ENCODE results near the gene SEMA3B. TPM values are rescaled to one million over a fixed set of nuclear protein-coding genes. Genes with fewer than 3 reads are reported as not detected.

The SEMA3B gene
- total RNA-seq, 4 donors from 2014 or later = 1.7 to 3.1 (median 2.1) TPM

DNA sequence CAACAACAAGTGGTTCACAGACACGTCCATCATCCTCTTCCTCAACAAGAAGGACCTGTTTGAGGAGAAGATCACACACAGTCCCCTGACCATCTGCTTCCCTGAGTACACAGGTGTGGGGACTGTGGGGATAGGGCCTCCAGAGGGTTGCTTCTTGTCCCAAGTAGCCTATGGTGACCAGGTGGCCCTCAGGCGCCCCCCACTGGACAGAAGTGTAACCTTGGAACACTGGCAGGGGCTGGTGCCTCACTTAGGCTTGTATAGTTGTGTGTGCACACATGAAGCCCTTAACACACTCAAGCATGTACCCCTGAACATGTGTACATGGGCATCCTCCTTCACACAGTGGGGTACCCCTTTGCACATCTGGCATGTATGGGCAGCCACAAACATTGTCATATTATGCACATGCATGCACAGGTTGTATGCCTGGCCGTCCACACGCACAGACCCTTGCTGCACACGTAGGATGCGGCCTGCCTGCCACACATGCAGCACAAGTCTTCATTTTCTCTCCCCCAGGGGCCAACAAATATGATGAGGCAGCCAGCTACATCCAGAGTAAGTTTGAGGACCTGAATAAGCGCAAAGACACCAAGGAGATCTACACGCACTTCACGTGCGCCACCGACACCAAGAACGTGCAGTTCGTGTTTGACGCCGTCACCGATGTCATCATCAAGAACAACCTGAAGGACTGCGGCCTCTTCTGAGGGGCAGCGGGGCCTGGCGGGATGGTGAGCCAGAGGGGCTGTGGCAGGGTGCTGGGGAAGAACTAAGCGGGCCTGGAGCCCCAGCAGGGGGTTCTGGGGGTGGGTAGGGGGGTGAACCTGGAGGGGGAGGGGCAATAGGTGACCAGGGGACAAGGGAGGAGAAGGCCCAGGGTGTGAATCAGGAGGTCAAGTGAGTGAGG, 11.7 kb upstream of the SEMA3B start:
- TF ChIP-seq, protein P1, sequence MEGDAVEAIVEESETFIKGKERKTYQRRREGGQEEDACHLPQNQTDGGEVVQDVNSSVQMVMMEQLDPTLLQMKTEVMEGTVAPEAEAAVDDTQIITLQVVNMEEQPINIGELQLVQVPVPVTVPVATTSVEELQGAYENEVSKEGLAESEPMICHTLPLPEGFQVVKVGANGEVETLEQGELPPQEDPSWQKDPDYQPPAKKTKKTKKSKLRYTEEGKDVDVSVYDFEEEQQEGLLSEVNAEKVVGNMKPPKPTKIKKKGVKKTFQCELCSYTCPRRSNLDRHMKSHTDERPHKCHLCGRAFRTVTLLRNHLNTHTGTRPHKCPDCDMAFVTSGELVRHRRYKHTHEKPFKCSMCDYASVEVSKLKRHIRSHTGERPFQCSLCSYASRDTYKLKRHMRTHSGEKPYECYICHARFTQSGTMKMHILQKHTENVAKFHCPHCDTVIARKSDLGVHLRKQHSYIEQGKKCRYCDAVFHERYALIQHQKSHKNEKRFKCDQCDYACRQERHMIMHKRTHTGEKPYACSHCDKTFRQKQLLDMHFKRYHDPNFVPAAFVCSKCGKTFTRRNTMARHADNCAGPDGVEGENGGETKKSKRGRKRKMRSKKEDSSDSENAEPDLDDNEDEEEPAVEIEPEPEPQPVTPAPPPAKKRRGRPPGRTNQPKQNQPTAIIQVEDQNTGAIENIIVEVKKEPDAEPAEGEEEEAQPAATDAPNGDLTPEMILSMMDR (IDR thresholded peaks at IDR 0.05 in 4 of 5, conservative IDR thresholded peaks at IDR 0.05 in 1 of 5) = peak in 4 of 5 experiments; percentile 27 to 55 (median 39)
- no peak for TF ChIP-seq POLR2A (IDR thresholded peaks at IDR 0.05)
- peaks cover 30 to 49% of the 10 kb centered on the region in 2 donors for H3K4me1 ChIP-seq
- no peak for ATAC-seq
- H3K9me3 ChIP-seq = no peaks in the 10 kb centered on the region
- peak overlapping the region in 3 of 4 donors; percentile 96 to 98 (median 98) for H3K27ac ChIP-seq
- intact Hi-C loops (cut with DNase I; ENCODE audit: low total_unique reads) = no loop called here
- no peaks in the 10 kb centered on the region for H3K27me3 ChIP-seq
- peaks cover 0 to 39% of the 10 kb centered on the region in 2 donors for H3K36me3 ChIP-seq
- H3K4me3 ChIP-seq = no peak overlapping the region
- DNase-seq = no peak
- in situ Hi-C loops (cut with MboI; ENCODE audit: low sequenced_read_pairs in 4 of 4) = no loop called here

- peak overlapping the region; percentile 96 to 99 (median 98) for H3K27ac ChIP-seq
- no peak for DNase-seq
- TF ChIP-seq, protein P1 (IDR thresholded peaks at IDR 0.05 in 4 of 5, conservative IDR thresholded peaks at IDR 0.05 in 1 of 5) = no peak
- no peak for TF ChIP-seq POLR2A (IDR thresholded peaks at IDR 0.05)
- no peak overlapping the region for H3K4me3 ChIP-seq
- H3K36me3 ChIP-seq = peaks cover 0 to 31% of the 10 kb centered on the region in 2 donors
- in situ Hi-C loops (cut with MboI; ENCODE audit: low sequenced_read_pairs in 4 of 4) (no loop called here), intact Hi-C loops (cut with DNase I; ENCODE audit: low total_unique reads) (no loop called here)
- ATAC-seq = no peak
- H3K4me1 ChIP-seq = peaks cover 30 to 49% of the 10 kb centered on the region in 2 donors
- no peaks in the 10 kb centered on the region for H3K27me3 ChIP-seq
- H3K9me3 ChIP-seq = no peaks in the 10 kb centered on the region
Observed at GRCh38 chr3:50258029-50258680, 10.8 kb upstream of the SEMA3B start.

- intact Hi-C loops (cut with DNase I; ENCODE audit: low total_unique reads) (no loop called here), in situ Hi-C loops (cut with MboI; ENCODE audit: low sequenced_read_pairs in 4 of 4) (no loop called here)
- ATAC-seq (no peak), DNase-seq (no peak)
- peak overlapping the region; percentile 96 to 99 (median 98) for H3K27ac ChIP-seq
- no peaks in the 10 kb centered on the region for H3K9me3 ChIP-seq
- no peaks in the 10 kb centered on the region for H3K27me3 ChIP-seq
- H3K4me3 ChIP-seq = no peak overlapping the region
- H3K36me3 ChIP-seq = peaks cover 0 to 27% of the 10 kb centered on the region in 2 donors
- no peak for TF ChIP-seq POLR2A (IDR thresholded peaks at IDR 0.05)
- TF ChIP-seq, protein P1 (IDR thresholded peaks at IDR 0.05 in 4 of 5, conservative IDR thresholded peaks at IDR 0.05 in 1 of 5) = no peak
- H3K4me1 ChIP-seq = peaks cover 30 to 44% of the 10 kb centered on the region in 2 donors
Observed at GRCh38 chr3:50258979-50259378, 10.0 kb upstream of the SEMA3B start.

GRCh38 chr3:50259432-50260026, 9.4 kb upstream of the SEMA3B start:
- no peaks in the 10 kb centered on the region for H3K9me3 ChIP-seq
- peaks cover 0 to 27% of the 10 kb centered on the region in 2 donors for H3K36me3 ChIP-seq
- H3K4me3 ChIP-seq = peak overlapping the region; percentile 72 to 94 (median 81)
- in situ Hi-C loops (cut with MboI; ENCODE audit: low sequenced_read_pairs in 4 of 4) (no loop called here), intact Hi-C loops (cut with DNase I; ENCODE audit: low total_unique reads) (loop anchor here (1.0 to 2.0 kb wide), 2 partner anchors 14 to 65 kb away; no protein-coding TSS in a partner anchor)
- ATAC-seq (peak; percentile 24 to 29), DNase-seq (no peak)
- H3K4me1 ChIP-seq = peaks cover 33 to 38% of the 10 kb centered on the region in 2 donors
- no peak for TF ChIP-seq POLR2A (IDR thresholded peaks at IDR 0.05)
- TF ChIP-seq, protein P1 (IDR thresholded peaks at IDR 0.05 in 4 of 5, conservative IDR thresholded peaks at IDR 0.05 in 1 of 5) = no peak
- H3K27me3 ChIP-seq = no peaks in the 10 kb centered on the region
- H3K27ac ChIP-seq = peak overlapping the region; percentile 96 to 99 (median 98)
